Measurements from ENCODE around the gene LBX1. TPM values are rescaled to one million over a fixed set of nuclear protein-coding genes. Genes with fewer than 3 reads are reported as not detected.

Gene LBX1
- total RNA-seq, 2 donors from 2014 or later: not detected

- peaks cover 100% of the 10 kb centered on the region for H3K27me3 ChIP-seq (ENCODE audit: control insufficient read depth, insufficient read depth, low read length, poor library complexity, severe bottlenecking)
- no peak overlapping the region for H3K9ac ChIP-seq (ENCODE audit: extremely low read depth, low read length, poor library complexity, severe bottlenecking)
- no peaks in the 10 kb centered on the region for H3K9me3 Mint-ChIP-seq
- no peaks in the 10 kb centered on the region for H3K36me3 Mint-ChIP-seq (ENCODE audit: low read depth)
- peak; percentile 48 for DNase-seq
- H3K4me1 Mint-ChIP-seq: peaks cover 10% of the 10 kb centered on the region
- no peak for TF ChIP-seq CTCF (conservative IDR thresholded peaks at IDR 0.05)
- no peak overlapping the region for H3K27ac Mint-ChIP-seq
- H3K4me3 Mint-ChIP-seq: no peak overlapping the region
- H3K36me3 ChIP-seq (ENCODE audit: control insufficient read depth, insufficient read depth, low read length): no peaks in the 10 kb centered on the region
- H3K27ac ChIP-seq (ENCODE audit: low read depth, low read length): no peak overlapping the region
- WGBS, 2 experiments (ENCODE audit: insufficient coverage in 1 of 2, insufficient read length in 1 of 2): 34 to 39% methylated on average over 2 to 7 of the region's 7 CpGs
- peaks cover 98% of the 10 kb centered on the region for H3K27me3 Mint-ChIP-seq (ENCODE audit: insufficient read depth)
- no peaks in the 10 kb centered on the region for H3K9me3 ChIP-seq (ENCODE audit: control insufficient read depth, low read length)
- H3K4me3 ChIP-seq (ENCODE audit: low read length): no peak overlapping the region
- H3K4me1 ChIP-seq (ENCODE audit: control insufficient read depth, insufficient read depth, low read length): peaks cover under 1% of the 10 kb centered on the region
These were observed 1.8 kb upstream of the LBX1 start for GRCh38 chr10:101231092-101231491.

- Mint-ChIP-seq H3K9me3 (no peaks in the 10 kb centered on the region), H3K27me3 (ENCODE audit: insufficient read depth) (peaks cover 98% of the 10 kb centered on the region), H3K4me1 (peaks cover 12% of the 10 kb centered on the region), H3K4me3 (no peak overlapping the region), H3K27ac (no peak overlapping the region), H3K36me3 (ENCODE audit: low read depth) (no peaks in the 10 kb centered on the region)
- no peaks in the 10 kb centered on the region for H3K4me1 ChIP-seq (ENCODE audit: control insufficient read depth, insufficient read depth, low read length)
- peak; percentile 77 for DNase-seq
- no peaks in the 10 kb centered on the region for H3K36me3 ChIP-seq (ENCODE audit: control insufficient read depth, insufficient read depth, low read length)
- H3K4me3 ChIP-seq (ENCODE audit: low read length): no peak overlapping the region
- H3K9ac ChIP-seq (ENCODE audit: extremely low read depth, low read length, poor library complexity, severe bottlenecking): no peak overlapping the region
- no peak for TF ChIP-seq CTCF (conservative IDR thresholded peaks at IDR 0.05)
- no peak overlapping the region for H3K27ac ChIP-seq (ENCODE audit: low read depth, low read length)
- H3K27me3 ChIP-seq (ENCODE audit: control insufficient read depth, insufficient read depth, low read length, poor library complexity, severe bottlenecking): peaks cover 100% of the 10 kb centered on the region
- no peaks in the 10 kb centered on the region for H3K9me3 ChIP-seq (ENCODE audit: control insufficient read depth, low read length)
- WGBS, 2 experiments (ENCODE audit: insufficient coverage in 1 of 2, insufficient read length in 1 of 2): 2 to 5% methylated on average over 6 to 30 of the region's 31 CpGs
These were observed 1.1 kb upstream of the LBX1 start for GRCh38 chr10:101230183-101230917.

- Mint-ChIP-seq H3K4me1 (peaks cover 15% of the 10 kb centered on the region), H3K27ac (no peak overlapping the region), H3K36me3 (ENCODE audit: low read depth) (no peaks in the 10 kb centered on the region), H3K27me3 (ENCODE audit: insufficient read depth) (peaks cover 96% of the 10 kb centered on the region), H3K4me3 (no peak overlapping the region), H3K9me3 (no peaks in the 10 kb centered on the region)
- Histone ChIP-seq H3K36me3 (ENCODE audit: control insufficient read depth, insufficient read depth, low read length) (no peaks in the 10 kb centered on the region), H3K27ac (ENCODE audit: low read depth, low read length) (no peak overlapping the region), H3K4me1 (ENCODE audit: control insufficient read depth, insufficient read depth, low read length) (no peaks in the 10 kb centered on the region), H3K27me3 (ENCODE audit: control insufficient read depth, insufficient read depth, low read length, poor library complexity, severe bottlenecking) (peaks cover 100% of the 10 kb centered on the region), H3K9me3 (ENCODE audit: control insufficient read depth, low read length) (no peaks in the 10 kb centered on the region), H3K4me3 (ENCODE audit: low read length) (no peak overlapping the region), H3K9ac (ENCODE audit: extremely low read depth, low read length, poor library complexity, severe bottlenecking) (no peak overlapping the region)
- WGBS, 2 experiments (ENCODE audit: insufficient coverage in 1 of 2, insufficient read length in 1 of 2): 1 to 2% methylated on average over 16 to 34 of the region's 34 CpGs
- TF ChIP-seq CTCF (conservative IDR thresholded peaks at IDR 0.05): no peak
- DNase-seq: peak; percentile 82
These were observed 347 bp downstream of the LBX1 start for GRCh38 chr10:101228966-101229265.

Data from endodermal cell (in vitro differentiated cells).